ENCODE data around the gene NEDD4L. TPM values are rescaled to one million over a fixed set of nuclear protein-coding genes. Genes with fewer than 3 reads are reported as not detected.

The NEDD4L gene
- total RNA-seq, 1 experiment from 2014 or later: 57.4 TPM

- TF ChIP-seq EZH2 (IDR thresholded peaks at IDR 0.05; ENCODE audit: low read depth) (no peak), CTCF (conservative IDR thresholded peaks at IDR 0.05) (no peak)
- H3K4me1 ChIP-seq (replicated peaks; ENCODE audit: insufficient read depth): no peaks in the 10 kb centered on the region
- H3K79me2 ChIP-seq (ENCODE audit: low read depth): no peaks in the 10 kb centered on the region
- ChIA-PET POLR2A (ENCODE audit: unreplicated experiment) (no interaction called here), CTCF (no interaction called here)
- H3K36me3 ChIP-seq (ENCODE audit: low read depth): no peaks in the 10 kb centered on the region
- DNase-seq: no peak
- H2AFZ ChIP-seq: no peak overlapping the region
- no peak overlapping the region for H3K4me2 ChIP-seq
- H3K9me2 ChIP-seq (ENCODE audit: insufficient read depth): no peaks in the 10 kb centered on the region
- no peaks in the 10 kb centered on the region for H3K9me3 ChIP-seq (ENCODE audit: insufficient read depth, low read depth)
- H3F3A ChIP-seq (ENCODE audit: insufficient read depth, low read depth): no peaks in the 10 kb centered on the region
- H3K27me3 ChIP-seq (ENCODE audit: insufficient read depth, low read depth): no peaks in the 10 kb centered on the region
- no peaks in the 10 kb centered on the region for H4K20me1 ChIP-seq (ENCODE audit: insufficient read depth)
- BruUV-seq (replicated peaks): no TSS peak
- no peak overlapping the region for H3K4me3 ChIP-seq
- H3K27ac ChIP-seq: no peak overlapping the region
- intact Hi-C loops (cut with micrococcal nuclease; ENCODE audit: unreplicated experiment): no loop called here
Observed at GRCh38 chr18:58438161-58438957, 394.3 kb downstream of the NEDD4L start.

GRCh38 chr18:58438958-58439300 lies 394.9 kb downstream of the NEDD4L start:
- BruUV-seq (replicated peaks): no TSS peak
- no peak for TF ChIP-seq CTCF (conservative IDR thresholded peaks at IDR 0.05)
- no peak for TF ChIP-seq EZH2 (IDR thresholded peaks at IDR 0.05; ENCODE audit: low read depth)
- POLR2A ChIA-PET (ENCODE audit: unreplicated experiment): no interaction called here
- no peak overlapping the region for H2AFZ ChIP-seq
- no peak overlapping the region for H3K27ac ChIP-seq
- CTCF ChIA-PET: no interaction called here
- no peak for DNase-seq
- H3F3A ChIP-seq (ENCODE audit: insufficient read depth, low read depth): no peaks in the 10 kb centered on the region
- no peaks in the 10 kb centered on the region for H3K9me3 ChIP-seq (ENCODE audit: insufficient read depth, low read depth)
- H3K9me2 ChIP-seq (ENCODE audit: insufficient read depth): no peaks in the 10 kb centered on the region
- H3K4me1 ChIP-seq (replicated peaks; ENCODE audit: insufficient read depth): no peaks in the 10 kb centered on the region
- H3K79me2 ChIP-seq (ENCODE audit: low read depth): no peaks in the 10 kb centered on the region
- H3K4me2 ChIP-seq: no peak overlapping the region
- H4K20me1 ChIP-seq (ENCODE audit: insufficient read depth): no peaks in the 10 kb centered on the region
- H3K27me3 ChIP-seq (ENCODE audit: insufficient read depth, low read depth): no peaks in the 10 kb centered on the region
- H3K4me3 ChIP-seq: no peak overlapping the region
- H3K36me3 ChIP-seq (ENCODE audit: low read depth): no peaks in the 10 kb centered on the region
- intact Hi-C loops (cut with micrococcal nuclease; ENCODE audit: unreplicated experiment): no loop called here

- Histone ChIP-seq H3K36me3 (ENCODE audit: low read depth) (no peaks in the 10 kb centered on the region), H3K9me3 (ENCODE audit: insufficient read depth, low read depth) (no peaks in the 10 kb centered on the region), H2AFZ (no peak overlapping the region), H3K4me3 (no peak overlapping the region), H3K4me1 (replicated peaks; ENCODE audit: insufficient read depth) (no peaks in the 10 kb centered on the region), H3F3A (ENCODE audit: insufficient read depth, low read depth) (no peaks in the 10 kb centered on the region), H4K20me1 (ENCODE audit: insufficient read depth) (no peaks in the 10 kb centered on the region), H3K9me2 (ENCODE audit: insufficient read depth) (no peaks in the 10 kb centered on the region), H3K4me2 (no peak overlapping the region), H3K27me3 (ENCODE audit: insufficient read depth, low read depth) (no peaks in the 10 kb centered on the region), H3K27ac (no peak overlapping the region), H3K79me2 (ENCODE audit: low read depth) (no peaks in the 10 kb centered on the region)
- POLR2A ChIA-PET (ENCODE audit: unreplicated experiment): no interaction called here
- CTCF ChIA-PET: no interaction called here
- intact Hi-C loops (cut with micrococcal nuclease; ENCODE audit: unreplicated experiment): no loop called here
- BruUV-seq (replicated peaks): no TSS peak
- DNase-seq: no peak
- TF ChIP-seq EZH2 (IDR thresholded peaks at IDR 0.05; ENCODE audit: low read depth) (no peak), CTCF (conservative IDR thresholded peaks at IDR 0.05) (no peak)
Observed at GRCh38 chr18:58443671-58444070, 399.6 kb downstream of the NEDD4L start.

Measured in PC-9 (cell line).